ENCODE data around the gene HSCB. TPM values are rescaled to one million over a fixed set of nuclear protein-coding genes. Genes with fewer than 3 reads are reported as not detected.

Gene HSCB
- total and polyA plus RNA-seq, 4 donors, result 12.2 to 22.1 (median 15.1) TPM

GRCh38 chr22:28779833-28780232 is 38.0 kb downstream of the HSCB start:
- peaks cover 3 to 23% (median 18%) of the 10 kb centered on the region in 4 donors for H3K4me1 ChIP-seq (ENCODE audit: control insufficient read depth in 4 of 4, insufficient read depth in 4 of 4, low read length in 3 of 4)
- H3K9ac ChIP-seq (ENCODE audit: low read depth in 1 of 2, low read length in 2 of 2), result no peak overlapping the region
- no peaks in the 10 kb centered on the region for H3K27me3 ChIP-seq (ENCODE audit: control insufficient read depth in 4 of 4, insufficient read depth in 4 of 4, low read length in 3 of 4)
- 83% methylated on average over 5 of the region's 5 CpGs for WGBS
- no peaks in the 10 kb centered on the region for H3K9me3 ChIP-seq (ENCODE audit: control insufficient read depth in 4 of 4, low read length in 3 of 4)
- DNase-seq (ENCODE audit: low spot score), result no peak
- H3K4me3 ChIP-seq (ENCODE audit: low read depth in 1 of 3, low read length in 3 of 3), result no peak overlapping the region
- no peak overlapping the region for H3K27ac ChIP-seq (ENCODE audit: low read depth in 1 of 2, low read length in 2 of 2)
- peaks cover 0 to 27% (median 17%) of the 10 kb centered on the region in 4 donors for H3K36me3 ChIP-seq (ENCODE audit: control insufficient read depth in 4 of 4, insufficient read depth in 3 of 4, low read depth in 1 of 4, low read length in 3 of 4)
- no peak for TF ChIP-seq FOXA2 (IDR thresholded peaks at IDR 0.05)
- no peak for TF ChIP-seq HNF4A (conservative IDR thresholded peaks at IDR 0.05)
- TF ChIP-seq NR2F2 (IDR thresholded peaks at IDR 0.05), result no peak
- no peak for TF ChIP-seq REST (IDR thresholded peaks at IDR 0.05)
- TF ChIP-seq RAD21 (IDR thresholded peaks at IDR 0.05), result no peak
- TF ChIP-seq JUND (IDR thresholded peaks at IDR 0.05), result no peak
- TF ChIP-seq MAX (IDR thresholded peaks at IDR 0.05), result no peak
- no peak for TF ChIP-seq HNF4G (IDR thresholded peaks at IDR 0.05)
- TF ChIP-seq FOXA1 (IDR thresholded peaks at IDR 0.05), result no peak
- TF ChIP-seq YY1 (IDR thresholded peaks at IDR 0.05), result no peak
- no peak for TF ChIP-seq RXRA (IDR thresholded peaks at IDR 0.05)
- TF ChIP-seq TAF1 (conservative IDR thresholded peaks at IDR 0.05), result no peak
- TF ChIP-seq GABPA (IDR thresholded peaks at IDR 0.05 in 1 of 2, conservative IDR thresholded peaks at IDR 0.05 in 1 of 2), result no peak
- no peak for TF ChIP-seq ZBTB33 (IDR thresholded peaks at IDR 0.05)
- no peak for TF ChIP-seq CTCF (IDR thresholded peaks at IDR 0.05; ENCODE audit: low read depth, low read length, missing input control)
- TF ChIP-seq ATF3 (IDR thresholded peaks at IDR 0.05), result no peak

GRCh38 chr22:28780296-28780695 is 38.5 kb downstream of the HSCB start:
- 92% methylated on average over 1 of the region's 1 CpG for WGBS
- peak overlapping the region in 1 of 2 donors; percentile 13 for H3K9ac ChIP-seq (ENCODE audit: low read depth in 1 of 2, low read length in 2 of 2)
- peaks cover 2 to 31% (median 19%) of the 10 kb centered on the region in 4 donors for H3K36me3 ChIP-seq (ENCODE audit: control insufficient read depth in 4 of 4, insufficient read depth in 3 of 4, low read depth in 1 of 4, low read length in 3 of 4)
- DNase-seq (ENCODE audit: low spot score), result no peak
- no peak overlapping the region for H3K27ac ChIP-seq (ENCODE audit: low read depth in 1 of 2, low read length in 2 of 2)
- H3K27me3 ChIP-seq (ENCODE audit: control insufficient read depth in 4 of 4, insufficient read depth in 4 of 4, low read length in 3 of 4), result no peaks in the 10 kb centered on the region
- no peaks in the 10 kb centered on the region for H3K9me3 ChIP-seq (ENCODE audit: control insufficient read depth in 4 of 4, low read length in 3 of 4)
- H3K4me3 ChIP-seq (ENCODE audit: low read depth in 1 of 3, low read length in 3 of 3), result no peak overlapping the region
- H3K4me1 ChIP-seq (ENCODE audit: control insufficient read depth in 4 of 4, insufficient read depth in 4 of 4, low read length in 3 of 4), result peaks cover 6 to 24% (median 19%) of the 10 kb centered on the region in 4 donors
- TF ChIP-seq CTCF (IDR thresholded peaks at IDR 0.05; ENCODE audit: low read depth, low read length, missing input control) (no peak), ZBTB33 (IDR thresholded peaks at IDR 0.05) (no peak), HNF4A (conservative IDR thresholded peaks at IDR 0.05) (no peak), RXRA (IDR thresholded peaks at IDR 0.05) (no peak), JUND (IDR thresholded peaks at IDR 0.05) (no peak), SP1 (IDR thresholded peaks at IDR 0.05) (no peak), NR2F2 (IDR thresholded peaks at IDR 0.05) (no peak), FOXA1 (IDR thresholded peaks at IDR 0.05) (no peak), RAD21 (IDR thresholded peaks at IDR 0.05) (no peak), EGR1 (IDR thresholded peaks at IDR 0.05; ENCODE audit: low read depth in 2 of 2) (no peak), YY1 (IDR thresholded peaks at IDR 0.05) (no peak), GABPA (IDR thresholded peaks at IDR 0.05 in 1 of 2, conservative IDR thresholded peaks at IDR 0.05 in 1 of 2) (no peak), FOXA2 (IDR thresholded peaks at IDR 0.05) (no peak), TAF1 (conservative IDR thresholded peaks at IDR 0.05) (no peak), HNF4G (IDR thresholded peaks at IDR 0.05) (no peak), MAX (IDR thresholded peaks at IDR 0.05) (no peak)
